Measurements from ENCODE around the gene WIPF1. TPM values are rescaled to one million over a fixed set of nuclear protein-coding genes. Genes with fewer than 3 reads are reported as not detected.

Gene WIPF1
- total RNA-seq, 1 donor from 2014 or later = 15.0 TPM

DNA sequence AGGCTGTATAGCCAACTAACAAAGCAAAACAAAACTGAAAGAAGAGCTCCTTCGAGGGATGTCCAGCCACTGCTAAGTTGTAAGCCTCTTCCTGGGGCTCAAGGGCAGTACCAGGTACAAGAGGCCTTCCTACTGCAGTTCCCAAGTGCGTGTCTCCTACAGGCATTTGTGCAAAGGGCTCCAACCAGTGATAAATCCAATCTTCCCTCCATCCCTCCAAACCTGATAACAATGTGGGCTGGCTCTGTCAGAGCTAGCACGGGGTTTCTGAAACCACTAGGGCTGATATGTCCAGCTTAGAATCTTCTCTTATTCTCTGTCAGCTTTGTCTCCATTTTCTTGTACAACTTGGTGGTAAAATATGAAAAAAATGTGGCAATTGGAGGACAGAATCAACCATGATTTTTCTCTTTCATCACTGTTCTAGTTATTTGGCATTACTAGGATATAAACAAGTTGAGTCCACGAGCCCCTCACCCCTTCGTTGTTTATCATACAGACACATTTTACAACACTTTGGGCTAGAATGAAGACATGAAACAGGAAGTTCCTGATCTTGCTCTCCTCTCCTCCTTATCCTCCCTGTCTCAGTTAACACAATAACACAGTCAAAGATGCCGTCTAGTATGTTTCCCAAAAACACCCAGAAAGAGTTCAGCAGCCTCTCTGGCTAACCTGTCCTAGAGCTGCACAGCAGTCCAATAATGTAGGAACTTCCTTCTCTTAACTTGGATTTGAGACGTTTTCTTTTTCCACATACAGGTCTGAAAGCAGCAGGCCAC, 35.4 kb upstream of the WIPF1 start:
- Histone ChIP-seq H3K36me3 (no peaks in the 10 kb centered on the region), H3K27me3 (ENCODE audit: low read depth) (no peaks in the 10 kb centered on the region), H3K27ac (replicated peaks) (peak overlapping the region; percentile 62), H3K9me3 (replicated peaks) (no peaks in the 10 kb centered on the region), H3K4me1 (peaks cover 46% of the 10 kb centered on the region), H3K4me3 (peak overlapping the region; percentile 46)
- intact Hi-C loops (cut with micrococcal nuclease) = no loop called here
- no peak for DNase-seq
- TF ChIP-seq, protein P1, sequence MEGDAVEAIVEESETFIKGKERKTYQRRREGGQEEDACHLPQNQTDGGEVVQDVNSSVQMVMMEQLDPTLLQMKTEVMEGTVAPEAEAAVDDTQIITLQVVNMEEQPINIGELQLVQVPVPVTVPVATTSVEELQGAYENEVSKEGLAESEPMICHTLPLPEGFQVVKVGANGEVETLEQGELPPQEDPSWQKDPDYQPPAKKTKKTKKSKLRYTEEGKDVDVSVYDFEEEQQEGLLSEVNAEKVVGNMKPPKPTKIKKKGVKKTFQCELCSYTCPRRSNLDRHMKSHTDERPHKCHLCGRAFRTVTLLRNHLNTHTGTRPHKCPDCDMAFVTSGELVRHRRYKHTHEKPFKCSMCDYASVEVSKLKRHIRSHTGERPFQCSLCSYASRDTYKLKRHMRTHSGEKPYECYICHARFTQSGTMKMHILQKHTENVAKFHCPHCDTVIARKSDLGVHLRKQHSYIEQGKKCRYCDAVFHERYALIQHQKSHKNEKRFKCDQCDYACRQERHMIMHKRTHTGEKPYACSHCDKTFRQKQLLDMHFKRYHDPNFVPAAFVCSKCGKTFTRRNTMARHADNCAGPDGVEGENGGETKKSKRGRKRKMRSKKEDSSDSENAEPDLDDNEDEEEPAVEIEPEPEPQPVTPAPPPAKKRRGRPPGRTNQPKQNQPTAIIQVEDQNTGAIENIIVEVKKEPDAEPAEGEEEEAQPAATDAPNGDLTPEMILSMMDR (IDR thresholded peaks at IDR 0.05; ENCODE audit: borderline replicate concordance) = no peak

DNA sequence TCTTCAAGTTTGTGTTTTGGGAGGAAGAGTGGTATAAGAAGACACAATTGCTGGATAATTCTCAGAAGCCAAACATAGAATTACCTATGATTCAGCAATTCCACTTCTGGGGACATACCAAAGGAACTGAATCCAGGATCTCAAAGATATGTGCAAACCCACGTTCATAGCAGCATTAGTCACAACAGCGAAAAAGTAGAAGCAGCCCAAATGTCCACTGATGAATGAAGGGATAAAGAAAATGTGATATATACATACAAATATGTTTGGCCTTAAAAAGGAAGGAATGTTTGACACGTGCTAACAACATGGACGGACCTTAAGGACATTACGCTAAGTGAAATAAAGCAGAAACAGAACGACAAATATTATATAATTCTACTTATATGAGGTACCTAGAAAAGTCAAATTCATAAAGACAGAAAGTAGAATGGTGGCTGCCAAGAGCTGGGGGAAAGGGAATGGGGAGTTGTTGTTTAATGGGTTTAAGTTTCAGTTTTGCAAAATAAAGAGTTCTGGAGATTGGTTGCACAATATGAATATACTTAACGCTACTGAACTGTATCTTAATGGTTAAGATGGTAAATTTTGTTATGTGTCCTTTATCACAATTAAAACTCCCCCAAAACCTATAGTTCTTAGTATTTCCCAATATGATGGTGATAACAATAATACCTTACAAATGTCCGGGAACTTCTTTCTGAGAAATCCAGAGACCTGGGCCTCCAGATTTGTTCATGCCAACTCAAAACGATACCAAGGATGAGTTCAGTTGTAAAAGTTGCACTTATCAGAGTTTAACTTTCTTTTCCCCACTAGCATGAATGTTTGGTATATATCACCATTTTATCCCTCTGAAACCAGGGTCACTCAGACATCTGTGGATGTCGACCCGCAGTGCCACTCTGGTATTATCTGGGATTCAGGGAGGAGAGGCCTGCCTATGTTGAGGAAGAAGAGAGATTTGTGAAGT, 33.7 kb upstream of the WIPF1 start:
- intact Hi-C loops (cut with micrococcal nuclease) = no loop called here
- Histone ChIP-seq H3K27ac (replicated peaks) (no peak overlapping the region), H3K27me3 (ENCODE audit: low read depth) (no peaks in the 10 kb centered on the region), H3K4me1 (peaks cover 46% of the 10 kb centered on the region), H3K4me3 (no peak overlapping the region), H3K36me3 (no peaks in the 10 kb centered on the region), H3K9me3 (replicated peaks) (no peaks in the 10 kb centered on the region)
- TF ChIP-seq, protein P1 (IDR thresholded peaks at IDR 0.05; ENCODE audit: borderline replicate concordance) = no peak
- no peak for DNase-seq

DNA sequence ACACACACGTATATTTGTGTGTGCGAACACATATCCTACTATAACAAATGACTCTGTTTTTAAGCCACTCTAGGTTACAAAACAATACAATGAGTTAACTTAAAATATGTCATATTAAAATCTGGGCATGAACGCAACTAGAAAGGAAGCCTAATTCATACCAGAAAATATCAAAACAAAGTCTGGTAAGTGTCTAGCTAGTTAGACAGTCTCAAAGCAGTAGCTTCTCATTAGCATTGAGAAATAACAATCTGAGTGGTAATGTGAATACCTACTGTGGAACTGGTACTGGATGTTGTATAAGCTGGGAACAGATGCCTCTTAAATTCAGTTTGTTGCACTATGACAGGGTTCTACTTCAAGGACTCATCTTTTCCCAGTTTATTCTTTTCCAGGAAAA, 32.5 kb upstream of the WIPF1 start:
- Histone ChIP-seq H3K36me3 (no peaks in the 10 kb centered on the region), H3K4me1 (peaks cover 44% of the 10 kb centered on the region), H3K9me3 (replicated peaks) (no peaks in the 10 kb centered on the region), H3K27ac (replicated peaks) (no peak overlapping the region), H3K27me3 (ENCODE audit: low read depth) (no peaks in the 10 kb centered on the region), H3K4me3 (no peak overlapping the region)
- intact Hi-C loops (cut with micrococcal nuclease) = no loop called here
- no peak for DNase-seq
- TF ChIP-seq, protein P1 (IDR thresholded peaks at IDR 0.05; ENCODE audit: borderline replicate concordance) = no peak

DNA sequence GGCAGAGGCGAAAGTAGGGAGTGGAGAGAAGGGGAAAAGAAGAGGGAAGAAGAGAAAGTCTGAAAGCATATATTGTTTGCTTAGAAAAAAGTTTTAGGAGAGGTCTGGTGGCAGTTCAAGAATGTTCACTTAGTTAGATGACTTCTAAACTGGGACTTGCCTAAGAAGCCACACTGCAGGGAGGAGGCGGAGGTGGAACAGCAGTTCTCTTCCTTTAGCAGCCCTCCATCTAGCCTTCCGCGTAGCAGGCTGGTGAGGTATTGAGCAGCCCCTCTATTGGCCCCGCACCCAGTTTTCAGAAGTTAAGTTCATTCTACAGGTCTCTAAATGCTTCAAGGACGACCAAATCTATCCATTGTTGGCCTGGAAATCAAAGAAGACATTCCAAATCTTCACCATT, 31.9 kb upstream of the WIPF1 start:
- intact Hi-C loops (cut with micrococcal nuclease) = no loop called here
- TF ChIP-seq, protein P1 (IDR thresholded peaks at IDR 0.05; ENCODE audit: borderline replicate concordance) = no peak

DNA sequence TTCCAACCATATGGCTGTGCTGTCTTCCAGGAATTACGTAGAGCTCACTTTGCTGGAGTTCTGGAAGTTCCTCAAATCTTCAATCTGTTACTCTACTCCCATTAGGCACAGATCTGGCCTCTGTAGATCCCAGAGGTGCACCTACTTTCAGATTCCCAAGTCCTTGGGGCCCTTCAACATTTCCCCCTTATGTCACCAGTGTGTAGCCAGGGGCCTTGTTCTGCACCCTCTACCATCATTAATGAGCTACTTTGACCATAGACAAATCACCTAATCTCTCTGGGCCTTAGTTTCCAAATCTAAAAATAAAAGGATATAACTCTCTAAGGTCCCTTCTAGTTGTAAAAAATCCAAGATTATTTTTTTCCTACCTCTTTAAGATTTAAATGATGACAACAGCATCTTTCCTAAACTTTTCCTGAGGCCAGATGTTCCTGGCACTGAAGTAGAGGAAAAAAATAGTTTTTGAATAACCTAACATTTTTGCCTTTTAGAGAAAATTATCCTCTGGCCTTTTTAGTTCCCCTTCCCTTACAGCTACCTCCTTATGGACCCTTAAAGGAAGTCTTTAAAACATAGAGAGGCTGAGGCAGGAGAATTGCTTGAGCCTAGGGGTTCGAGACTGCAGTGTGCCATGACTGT, 31.0 kb upstream of the WIPF1 start:
- intact Hi-C loops (cut with micrococcal nuclease) = no loop called here
- Histone ChIP-seq H3K36me3 (no peaks in the 10 kb centered on the region), H3K27me3 (ENCODE audit: low read depth) (no peaks in the 10 kb centered on the region), H3K4me1 (peaks cover 32% of the 10 kb centered on the region), H3K27ac (replicated peaks) (no peak overlapping the region), H3K4me3 (no peak overlapping the region), H3K9me3 (replicated peaks) (no peaks in the 10 kb centered on the region)
- TF ChIP-seq, protein P1 (IDR thresholded peaks at IDR 0.05; ENCODE audit: borderline replicate concordance) = no peak
- no peak for DNase-seq

More for the DNA sequence above, 31.9 kb upstream of the WIPF1 start:
- Histone ChIP-seq H3K27me3 (ENCODE audit: low read depth) (no peaks in the 10 kb centered on the region), H3K4me3 (no peak overlapping the region), H3K9me3 (replicated peaks) (no peaks in the 10 kb centered on the region), H3K27ac (replicated peaks) (no peak overlapping the region), H3K4me1 (peaks cover 38% of the 10 kb centered on the region), H3K36me3 (no peaks in the 10 kb centered on the region)
- no peak for DNase-seq

Measured in left ventricle myocardium inferior (tissue), 1 donor.